ENCODE data around the gene METRNL. TPM values are rescaled to one million over a fixed set of nuclear protein-coding genes. Genes with fewer than 3 reads are reported as not detected.
"Not testable (repeated sequence)": the region's sequence is repeated elsewhere in the genome, so short reads cannot be mapped to it uniquely, and the experiment has no call there.

METRNL gene
- total RNA-seq, 1 donor from 2014 or later, result 14.7 TPM

- H3K36me3 Mint-ChIP-seq (ENCODE audit: low read depth), result peaks cover 41% of the 10 kb centered on the region
- no peak for DNase-seq (ENCODE audit: low read depth, low spot score)
Measured at GRCh38 chr17:83041305-83041704, 38.1 kb upstream of the METRNL start.

GRCh38 chr17:83042522-83043158, 36.8 kb upstream of the METRNL start:
- peaks cover 26% of the 10 kb centered on the region for H3K9me3 Mint-ChIP-seq
- no peak overlapping the region for H3K27ac Mint-ChIP-seq (ENCODE audit: unreplicated experiment)
- peaks cover 47% of the 10 kb centered on the region for H3K36me3 Mint-ChIP-seq (ENCODE audit: low read depth)
- peaks cover 8% of the 10 kb centered on the region for H3K4me1 Mint-ChIP-seq
- H3K4me3 Mint-ChIP-seq, result no peak overlapping the region
- TF ChIP-seq, protein P1, sequence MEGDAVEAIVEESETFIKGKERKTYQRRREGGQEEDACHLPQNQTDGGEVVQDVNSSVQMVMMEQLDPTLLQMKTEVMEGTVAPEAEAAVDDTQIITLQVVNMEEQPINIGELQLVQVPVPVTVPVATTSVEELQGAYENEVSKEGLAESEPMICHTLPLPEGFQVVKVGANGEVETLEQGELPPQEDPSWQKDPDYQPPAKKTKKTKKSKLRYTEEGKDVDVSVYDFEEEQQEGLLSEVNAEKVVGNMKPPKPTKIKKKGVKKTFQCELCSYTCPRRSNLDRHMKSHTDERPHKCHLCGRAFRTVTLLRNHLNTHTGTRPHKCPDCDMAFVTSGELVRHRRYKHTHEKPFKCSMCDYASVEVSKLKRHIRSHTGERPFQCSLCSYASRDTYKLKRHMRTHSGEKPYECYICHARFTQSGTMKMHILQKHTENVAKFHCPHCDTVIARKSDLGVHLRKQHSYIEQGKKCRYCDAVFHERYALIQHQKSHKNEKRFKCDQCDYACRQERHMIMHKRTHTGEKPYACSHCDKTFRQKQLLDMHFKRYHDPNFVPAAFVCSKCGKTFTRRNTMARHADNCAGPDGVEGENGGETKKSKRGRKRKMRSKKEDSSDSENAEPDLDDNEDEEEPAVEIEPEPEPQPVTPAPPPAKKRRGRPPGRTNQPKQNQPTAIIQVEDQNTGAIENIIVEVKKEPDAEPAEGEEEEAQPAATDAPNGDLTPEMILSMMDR (conservative IDR thresholded peaks at IDR 0.05), result no peak
- H3K27me3 Mint-ChIP-seq (ENCODE audit: low read depth), result no peaks in the 10 kb centered on the region
- DNase-seq (ENCODE audit: low read depth, low spot score), result no peak

More at GRCh38 chr17:83041305-83041704, 38.1 kb upstream of the METRNL start:
- H3K27ac Mint-ChIP-seq (ENCODE audit: unreplicated experiment), result no peak overlapping the region
- peaks cover 23% of the 10 kb centered on the region for H3K9me3 Mint-ChIP-seq
- H3K4me1 Mint-ChIP-seq, result peaks cover 21% of the 10 kb centered on the region
- H3K27me3 Mint-ChIP-seq (ENCODE audit: low read depth), result no peaks in the 10 kb centered on the region
- H3K4me3 Mint-ChIP-seq, result no peak overlapping the region
- TF ChIP-seq, protein P1 (conservative IDR thresholded peaks at IDR 0.05), result no peak

DNA sequence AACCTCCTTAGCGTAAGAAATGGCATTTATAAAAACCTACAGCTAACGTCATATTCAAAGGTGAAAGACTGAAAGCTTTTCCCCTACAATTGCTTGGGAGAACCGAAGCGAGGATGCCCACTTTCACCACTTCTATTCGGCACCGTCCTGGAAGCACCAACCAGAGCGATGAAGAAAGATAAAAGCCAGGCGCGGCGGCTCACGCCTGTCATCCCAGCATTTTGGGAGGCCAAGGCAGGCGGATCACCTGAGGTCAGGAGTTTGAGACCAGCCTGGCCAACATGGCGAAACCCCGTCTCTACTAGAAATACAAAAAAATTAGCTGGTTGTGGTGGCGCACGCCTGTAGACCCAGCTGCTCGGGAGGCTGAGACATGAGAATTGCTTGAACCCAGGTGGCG, 34.9 kb upstream of the METRNL start:
- peaks cover 54% of the 10 kb centered on the region for H3K36me3 Mint-ChIP-seq (ENCODE audit: low read depth)
- not testable (repeated sequence) for H3K4me1 Mint-ChIP-seq

DNA sequence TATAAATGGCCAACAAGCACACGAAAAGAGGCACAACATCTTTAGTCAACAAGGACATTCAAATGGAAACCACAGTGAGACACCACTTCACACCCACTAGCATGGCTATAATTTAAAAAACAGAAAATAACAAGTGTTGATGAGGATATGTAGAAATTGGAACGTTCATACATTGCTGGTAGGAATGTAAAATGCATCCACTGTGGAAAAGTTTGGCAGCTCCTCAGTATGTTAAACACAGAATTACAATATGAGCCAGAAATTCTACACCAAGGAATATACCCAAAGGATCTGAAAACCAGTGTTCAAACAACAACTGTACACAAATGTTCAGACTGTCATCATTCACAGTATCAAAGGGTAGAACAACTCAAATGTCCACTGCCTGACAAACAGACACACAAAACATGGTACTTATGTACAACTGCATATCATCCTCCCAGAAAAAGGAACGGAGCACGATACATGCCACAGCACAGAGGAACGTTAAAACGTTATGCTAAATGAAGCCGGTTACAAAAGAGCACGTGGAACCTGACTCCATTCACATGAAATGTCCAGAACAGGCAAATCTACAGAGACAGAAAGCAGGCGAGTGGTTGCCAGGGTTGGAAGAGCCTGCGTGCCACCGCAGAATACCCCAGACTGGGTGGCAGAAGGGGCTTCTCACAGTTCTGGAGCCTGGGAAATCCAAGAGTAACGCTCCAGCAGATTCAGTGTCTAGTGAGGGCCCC, 32.8 kb upstream of the METRNL start:
- Mint-ChIP-seq H3K27ac (ENCODE audit: unreplicated experiment) (no peak overlapping the region), H3K27me3 (ENCODE audit: low read depth) (no peaks in the 10 kb centered on the region), H3K4me3 (no peak overlapping the region), H3K4me1 (peaks cover 5% of the 10 kb centered on the region), H3K36me3 (ENCODE audit: low read depth) (peaks cover 41% of the 10 kb centered on the region), H3K9me3 (peaks cover 19% of the 10 kb centered on the region)
- DNase-seq (ENCODE audit: low read depth, low spot score), result no peak
- TF ChIP-seq, protein P1 (conservative IDR thresholded peaks at IDR 0.05), result no peak

More for the DNA sequence above, 34.9 kb upstream of the METRNL start:
- peaks cover 26% of the 10 kb centered on the region for H3K9me3 Mint-ChIP-seq
- H3K27ac Mint-ChIP-seq (ENCODE audit: unreplicated experiment); H3K4me3 Mint-ChIP-seq; H3K27me3 Mint-ChIP-seq (ENCODE audit: low read depth); DNase-seq (ENCODE audit: low read depth, low spot score): not testable (repeated sequence)

- no peaks in the 10 kb centered on the region for H3K27me3 Mint-ChIP-seq (ENCODE audit: low read depth)
- DNase-seq (ENCODE audit: low read depth, low spot score), result no peak
- peaks cover 39% of the 10 kb centered on the region for H3K36me3 Mint-ChIP-seq (ENCODE audit: low read depth)
- no peak overlapping the region for H3K4me3 Mint-ChIP-seq
- peaks cover 5% of the 10 kb centered on the region for H3K4me1 Mint-ChIP-seq
- peaks cover 17% of the 10 kb centered on the region for H3K9me3 Mint-ChIP-seq
- TF ChIP-seq, protein P1 (conservative IDR thresholded peaks at IDR 0.05), result no peak
- no peak overlapping the region for H3K27ac Mint-ChIP-seq (ENCODE audit: unreplicated experiment)
Measured at GRCh38 chr17:83047182-83047478, 32.3 kb upstream of the METRNL start.

DNA sequence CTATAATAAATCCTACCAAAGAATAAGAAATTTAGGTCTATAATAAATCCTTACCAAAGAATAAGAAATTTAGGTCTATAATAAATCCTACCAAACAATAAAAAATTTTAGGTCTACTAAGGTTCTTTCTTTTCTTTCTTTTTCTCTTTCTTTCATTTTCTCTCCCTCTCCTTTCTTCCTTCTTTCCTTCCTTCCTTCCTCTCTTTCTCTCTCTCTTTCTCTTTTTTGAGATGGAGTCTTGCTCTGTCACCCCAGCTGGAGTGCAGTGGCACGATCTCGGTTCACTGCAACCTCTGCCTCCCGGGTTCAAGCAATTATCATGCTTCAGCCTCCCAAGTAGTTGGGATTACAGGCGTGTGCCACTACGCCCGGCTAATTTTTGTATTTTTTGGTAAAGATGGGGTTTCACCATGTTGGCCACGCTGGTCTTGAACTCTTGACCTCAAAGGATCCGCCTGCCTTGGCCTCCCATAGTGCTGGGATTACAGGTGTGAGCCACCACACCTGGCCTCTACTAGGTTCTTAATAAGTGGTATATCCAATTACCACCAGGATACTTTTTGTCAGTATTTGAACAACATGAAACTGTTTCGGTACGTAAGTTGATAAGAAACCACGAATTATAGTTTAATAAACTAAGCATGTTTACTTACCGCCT, 31.5 kb upstream of the METRNL start:
- DNase-seq (ENCODE audit: low read depth, low spot score); H3K27ac Mint-ChIP-seq (ENCODE audit: unreplicated experiment); H3K9me3 Mint-ChIP-seq; H3K4me1 Mint-ChIP-seq; H3K4me3 Mint-ChIP-seq; H3K27me3 Mint-ChIP-seq (ENCODE audit: low read depth): not testable (repeated sequence)
- H3K36me3 Mint-ChIP-seq (ENCODE audit: low read depth), result peaks cover 31% of the 10 kb centered on the region

Measured in neural crest cell (in vitro differentiated cells).